Upper lobe of left lung (tissue), 4 donors: Measurements from ENCODE around the gene ANKRD11.

Source experiments
- CTCF ChIP-seq, 6 experiments: fragments of 450-650 bp in 4 of 6; fragments of 200-600 bp in 2 of 6; sonication (generic) in 2 of 6; IDR thresholded peaks; one replicate each; pipeline ENCODE4 v1.5.1; 2016 to 2019; ENCODE audit warnings: antibody characterized with exemption in 6 of 6
- EP300 ChIP-seq, 4 donors: sonication (generic); formaldehyde crosslinking; IDR thresholded peaks; one replicate each; pipeline ENCODE4 v1.5.1; 2017; ENCODE audit warnings: antibody characterized with exemption in 4 of 4, control low read depth in 2 of 4
- POLR2A ChIP-seq, 4 donors: fragments of 450-650 bp; IDR thresholded peaks; one replicate each; pipeline ENCODE4 v1.5.1; 2016 to 2017; ENCODE audit warnings: antibody characterized with exemption in 4 of 4, mild to moderate bottlenecking in 2 of 4
- POLR2AphosphoS5 ChIP-seq, 2 donors: sonication (generic); formaldehyde crosslinking; IDR thresholded peaks; one replicate each; pipeline ENCODE4 v1.5.1; 2017; ENCODE audit warnings: antibody characterized with exemption in 2 of 2

GRCh38 chr16:89473791-89474414 is 16.5 kb downstream of the ANKRD11 start:
- no peak for TF ChIP-seq EP300 (IDR thresholded peaks at IDR 0.05)
- TF ChIP-seq CTCF (IDR thresholded peaks at IDR 0.05): no peak
- no peak for TF ChIP-seq POLR2AphosphoS5 (IDR thresholded peaks at IDR 0.05)
- TF ChIP-seq POLR2A (IDR thresholded peaks at IDR 0.05): no peak
